HepG2 (cell line): ENCODE data around the gene THSD4. TPM values are rescaled to one million over a fixed set of nuclear protein-coding genes. Genes with fewer than 3 reads are reported as not detected.

ENCODE experiments used
- CAMTA2 ChIP-seq: sonication (generic); formaldehyde crosslinking; IDR thresholded peaks from 2 replicates; pipeline ENCODE4 v1.4.0; 2020; ENCODE audit warnings: mild to moderate bottlenecking, missing genetic modification reagents, borderline replicate concordance
- MED8 ChIP-seq: sonication (generic); formaldehyde crosslinking; IDR thresholded peaks from 2 replicates; pipeline ENCODE4 v1.8.1; 2023; ENCODE audit warnings: mild to moderate bottlenecking, missing genetic modification reagents; ENCODE audit not compliant: insufficient replicate concordance
- NRL ChIP-seq: sonication (generic); formaldehyde crosslinking; IDR thresholded peaks from 2 replicates; pipeline ENCODE4 v1.5.0; 2020; ENCODE audit warnings: missing genetic modification reagents, mild to moderate bottlenecking, moderate library complexity, borderline replicate concordance
- SIX4 ChIP-seq: sonication (generic); formaldehyde crosslinking; IDR thresholded peaks from 2 replicates; pipeline ENCODE4 v1.4.0; 2020; ENCODE audit warnings: missing genetic modification reagents
- polyA plus RNA-seq, 8 experiments: library from polyadenylated mRNA; depleted of rRNA in 3 of 8; stranded (reverse) in 7 of 8; unstranded in 1 of 8; fragments of >200 nt; fragmentation: Illumina TruSeq in 4 of 8; extraction: Trizol in 4 of 8; gene quantifications; 2 replicates each; pipeline versions ENCODE4 v1.2.1 to v1.2.3, GENCODE V29; 2011 to 2016; ENCODE audit warnings: low read depth in 4 of 8, missing spikeins in 1 of 8, mixed read lengths in 1 of 8; ENCODE audit not compliant: insufficient read depth in 1 of 8
- total RNA-seq, 5 experiments: library from RNA; depleted of rRNA; stranded (reverse); fragments of >200 nt; fragmentation: Illumina TruSeq; extraction: Trizol; gene quantifications; 2 replicates each; pipeline ENCODE4 v1.2.3, GENCODE V29; 2016; ENCODE audit warnings: low read depth in 1 of 5
- TF ChIP-seq, protein P1 (sequence below): sonication (generic); formaldehyde crosslinking; IDR thresholded peaks from 2 replicates; pipeline ENCODE4 v1.9.0; 2021; ENCODE audit warnings: mild to moderate bottlenecking, missing genetic modification reagents
- TF ChIP-seq, protein P2 (sequence below): sonication (generic); formaldehyde crosslinking; IDR thresholded peaks from 2 replicates; pipeline ENCODE4 v1.8.1; 2023; ENCODE audit warnings: mild to moderate bottlenecking, moderate library complexity, missing genetic modification reagents
- TF ChIP-seq, protein P3 (sequence below): sonication (generic); formaldehyde crosslinking; IDR thresholded peaks from 2 replicates; pipeline ENCODE4 v1.8.1; 2023; ENCODE audit warnings: mild to moderate bottlenecking, missing genetic modification reagents
- TF ChIP-seq, protein P4 (sequence below): IDR thresholded peaks from 2 replicates; pipeline ENCODE4 v1.6.1; 2012; ENCODE audit warnings: low read depth, low read length, improper control_type of control experiment

The THSD4 gene
- total and polyA plus RNA-seq, 2 of the 13 experiments (the other 11 are each of a cell fraction or from before 2014, with no cell fraction given): 0.07 to 0.21 TPM

DNA sequence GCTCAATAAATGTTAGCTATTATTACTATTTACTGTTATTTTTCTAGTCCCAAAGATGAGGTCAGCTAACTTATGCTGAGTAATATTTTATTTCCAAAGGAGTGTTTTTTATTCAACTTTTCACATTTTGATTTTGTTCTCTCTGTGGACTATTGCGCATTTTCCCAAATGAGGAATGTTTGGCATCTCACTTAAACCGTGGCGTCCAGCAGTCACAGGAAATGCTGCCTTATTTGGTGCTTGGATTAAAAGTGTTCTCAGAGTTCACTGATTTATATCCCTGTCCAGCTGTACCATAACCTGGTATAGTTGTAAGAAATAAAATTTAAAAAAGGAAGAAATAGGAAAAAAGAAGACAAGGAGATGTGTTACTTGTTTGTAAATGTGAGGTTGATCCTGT, 166.8 kb downstream of the THSD4 start (continued):
- TF ChIP-seq, protein P1, sequence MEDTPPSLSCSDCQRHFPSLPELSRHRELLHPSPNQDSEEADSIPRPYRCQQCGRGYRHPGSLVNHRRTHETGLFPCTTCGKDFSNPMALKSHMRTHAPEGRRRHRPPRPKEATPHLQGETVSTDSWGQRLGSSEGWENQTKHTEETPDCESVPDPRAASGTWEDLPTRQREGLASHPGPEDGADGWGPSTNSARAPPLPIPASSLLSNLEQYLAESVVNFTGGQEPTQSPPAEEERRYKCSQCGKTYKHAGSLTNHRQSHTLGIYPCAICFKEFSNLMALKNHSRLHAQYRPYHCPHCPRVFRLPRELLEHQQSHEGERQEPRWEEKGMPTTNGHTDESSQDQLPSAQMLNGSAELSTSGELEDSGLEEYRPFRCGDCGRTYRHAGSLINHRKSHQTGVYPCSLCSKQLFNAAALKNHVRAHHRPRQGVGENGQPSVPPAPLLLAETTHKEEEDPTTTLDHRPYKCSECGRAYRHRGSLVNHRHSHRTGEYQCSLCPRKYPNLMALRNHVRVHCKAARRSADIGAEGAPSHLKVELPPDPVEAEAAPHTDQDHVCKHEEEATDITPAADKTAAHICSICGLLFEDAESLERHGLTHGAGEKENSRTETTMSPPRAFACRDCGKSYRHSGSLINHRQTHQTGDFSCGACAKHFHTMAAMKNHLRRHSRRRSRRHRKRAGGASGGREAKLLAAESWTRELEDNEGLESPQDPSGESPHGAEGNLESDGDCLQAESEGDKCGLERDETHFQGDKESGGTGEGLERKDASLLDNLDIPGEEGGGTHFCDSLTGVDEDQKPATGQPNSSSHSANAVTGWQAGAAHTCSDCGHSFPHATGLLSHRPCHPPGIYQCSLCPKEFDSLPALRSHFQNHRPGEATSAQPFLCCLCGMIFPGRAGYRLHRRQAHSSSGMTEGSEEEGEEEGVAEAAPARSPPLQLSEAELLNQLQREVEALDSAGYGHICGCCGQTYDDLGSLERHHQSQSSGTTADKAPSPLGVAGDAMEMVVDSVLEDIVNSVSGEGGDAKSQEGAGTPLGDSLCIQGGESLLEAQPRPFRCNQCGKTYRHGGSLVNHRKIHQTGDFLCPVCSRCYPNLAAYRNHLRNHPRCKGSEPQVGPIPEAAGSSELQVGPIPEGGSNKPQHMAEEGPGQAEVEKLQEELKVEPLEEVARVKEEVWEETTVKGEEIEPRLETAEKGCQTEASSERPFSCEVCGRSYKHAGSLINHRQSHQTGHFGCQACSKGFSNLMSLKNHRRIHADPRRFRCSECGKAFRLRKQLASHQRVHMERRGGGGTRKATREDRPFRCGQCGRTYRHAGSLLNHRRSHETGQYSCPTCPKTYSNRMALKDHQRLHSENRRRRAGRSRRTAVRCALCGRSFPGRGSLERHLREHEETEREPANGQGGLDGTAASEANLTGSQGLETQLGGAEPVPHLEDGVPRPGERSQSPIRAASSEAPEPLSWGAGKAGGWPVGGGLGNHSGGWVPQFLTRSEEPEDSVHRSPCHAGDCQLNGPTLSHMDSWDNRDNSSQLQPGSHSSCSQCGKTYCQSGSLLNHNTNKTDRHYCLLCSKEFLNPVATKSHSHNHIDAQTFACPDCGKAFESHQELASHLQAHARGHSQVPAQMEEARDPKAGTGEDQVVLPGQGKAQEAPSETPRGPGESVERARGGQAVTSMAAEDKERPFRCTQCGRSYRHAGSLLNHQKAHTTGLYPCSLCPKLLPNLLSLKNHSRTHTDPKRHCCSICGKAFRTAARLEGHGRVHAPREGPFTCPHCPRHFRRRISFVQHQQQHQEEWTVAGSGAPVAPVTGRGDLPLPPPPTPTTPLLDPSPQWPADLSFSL (CRISPR knock-in tag): no peak
- TF ChIP-seq MED8 (CRISPR knock-in tag) (no peak), SIX4 (no peak), CAMTA2 (CRISPR knock-in tag) (no peak), NRL (CRISPR knock-in tag) (no peak)
- TF ChIP-seq, protein P2, sequence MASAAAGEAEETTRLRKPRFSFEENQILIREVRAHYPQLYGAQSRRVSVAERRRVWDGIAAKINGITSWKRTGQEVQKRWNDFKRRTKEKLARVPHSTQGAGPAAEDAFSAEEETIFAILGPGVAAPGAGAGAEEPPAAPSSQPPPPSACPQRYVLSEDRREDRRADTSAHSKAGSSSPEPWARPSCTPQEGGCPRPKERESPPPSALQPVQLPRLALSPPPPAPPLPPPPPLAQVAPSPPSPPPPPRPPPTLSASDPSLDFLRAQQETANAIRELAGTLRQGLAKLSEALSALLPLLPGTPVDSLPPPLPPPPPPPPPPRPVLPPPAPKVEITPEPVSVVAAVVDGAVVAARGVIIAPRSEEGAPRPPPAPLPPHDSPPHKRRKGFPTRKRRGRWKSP: no peak
- TF ChIP-seq, protein P3, sequence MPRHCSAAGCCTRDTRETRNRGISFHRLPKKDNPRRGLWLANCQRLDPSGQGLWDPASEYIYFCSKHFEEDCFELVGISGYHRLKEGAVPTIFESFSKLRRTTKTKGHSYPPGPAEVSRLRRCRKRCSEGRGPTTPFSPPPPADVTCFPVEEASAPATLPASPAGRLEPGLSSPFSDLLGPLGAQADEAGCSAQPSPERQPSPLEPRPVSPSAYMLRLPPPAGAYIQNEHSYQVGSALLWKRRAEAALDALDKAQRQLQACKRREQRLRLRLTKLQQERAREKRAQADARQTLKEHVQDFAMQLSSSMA (CRISPR knock-in tag): no peak
- TF ChIP-seq, protein P4, sequence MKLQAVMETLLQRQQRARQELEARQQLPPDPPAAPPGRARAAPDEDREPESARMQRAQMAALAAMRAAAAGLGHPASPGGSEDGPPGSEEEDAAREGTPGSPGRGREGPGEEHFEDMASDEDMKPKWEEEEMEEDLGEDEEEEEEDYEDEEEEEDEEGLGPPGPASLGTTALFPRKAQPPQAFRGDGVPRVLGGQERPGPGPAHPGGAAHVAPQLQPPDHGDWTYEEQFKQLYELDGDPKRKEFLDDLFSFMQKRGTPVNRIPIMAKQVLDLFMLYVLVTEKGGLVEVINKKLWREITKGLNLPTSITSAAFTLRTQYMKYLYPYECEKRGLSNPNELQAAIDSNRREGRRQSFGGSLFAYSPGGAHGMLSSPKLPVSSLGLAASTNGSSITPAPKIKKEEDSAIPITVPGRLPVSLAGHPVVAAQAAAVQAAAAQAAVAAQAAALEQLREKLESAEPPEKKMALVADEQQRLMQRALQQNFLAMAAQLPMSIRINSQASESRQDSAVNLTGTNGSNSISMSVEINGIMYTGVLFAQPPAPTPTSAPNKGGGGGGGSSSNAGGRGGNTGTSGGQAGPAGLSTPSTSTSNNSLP: no peak
